Activated naive CD8-positive, alpha-beta T cell treated with anti-CD3 and anti-CD28 coated beads for 36 hours (primary cell): Measurements from ENCODE around the gene PDE4D. TPM values are rescaled to one million over a fixed set of nuclear protein-coding genes. Genes with fewer than 3 reads are reported as not detected.
"Not testable (repeated sequence)": the region's sequence is repeated elsewhere in the genome, so short reads cannot be mapped to it uniquely, and the experiment has no call there.

Source experiments
- DNase-seq: peaks from one replicate; pipeline ENCODE4 v3.0.0; 2021
- H3K27ac Mint-ChIP-seq: one replicate; pipeline ENCODE4 v1.8.0; 2022; ENCODE audit warnings: mild to moderate bottlenecking, moderate library complexity, mixed read lengths
- H3K27me3 Mint-ChIP-seq: one replicate; pipeline ENCODE4 v1.8.0; 2022; ENCODE audit warnings: mild to moderate bottlenecking, mixed read lengths
- H3K36me3 Mint-ChIP-seq: one replicate; pipeline ENCODE4 v1.8.0; 2021; ENCODE audit warnings: mild to moderate bottlenecking, mixed read lengths
- H3K4me1 Mint-ChIP-seq: one replicate; pipeline ENCODE4 v1.8.0; 2021; ENCODE audit warnings: mixed read lengths
- H3K4me3 Mint-ChIP-seq: one replicate; pipeline ENCODE4 v1.8.0; 2022; ENCODE audit warnings: mild to moderate bottlenecking, moderate library complexity, mixed read lengths
- H3K9me3 Mint-ChIP-seq: one replicate; pipeline ENCODE4 v1.8.0; 2022; ENCODE audit warnings: mixed read lengths
- total RNA-seq, 2 experiments: library from RNA; stranded (reverse); gene quantifications; one replicate each; pipeline ENCODE4 v1.2.3, GENCODE V29; 2021

Gene PDE4D
- total RNA-seq, 2 experiments from 2014 or later: 40.7 TPM

DNA sequence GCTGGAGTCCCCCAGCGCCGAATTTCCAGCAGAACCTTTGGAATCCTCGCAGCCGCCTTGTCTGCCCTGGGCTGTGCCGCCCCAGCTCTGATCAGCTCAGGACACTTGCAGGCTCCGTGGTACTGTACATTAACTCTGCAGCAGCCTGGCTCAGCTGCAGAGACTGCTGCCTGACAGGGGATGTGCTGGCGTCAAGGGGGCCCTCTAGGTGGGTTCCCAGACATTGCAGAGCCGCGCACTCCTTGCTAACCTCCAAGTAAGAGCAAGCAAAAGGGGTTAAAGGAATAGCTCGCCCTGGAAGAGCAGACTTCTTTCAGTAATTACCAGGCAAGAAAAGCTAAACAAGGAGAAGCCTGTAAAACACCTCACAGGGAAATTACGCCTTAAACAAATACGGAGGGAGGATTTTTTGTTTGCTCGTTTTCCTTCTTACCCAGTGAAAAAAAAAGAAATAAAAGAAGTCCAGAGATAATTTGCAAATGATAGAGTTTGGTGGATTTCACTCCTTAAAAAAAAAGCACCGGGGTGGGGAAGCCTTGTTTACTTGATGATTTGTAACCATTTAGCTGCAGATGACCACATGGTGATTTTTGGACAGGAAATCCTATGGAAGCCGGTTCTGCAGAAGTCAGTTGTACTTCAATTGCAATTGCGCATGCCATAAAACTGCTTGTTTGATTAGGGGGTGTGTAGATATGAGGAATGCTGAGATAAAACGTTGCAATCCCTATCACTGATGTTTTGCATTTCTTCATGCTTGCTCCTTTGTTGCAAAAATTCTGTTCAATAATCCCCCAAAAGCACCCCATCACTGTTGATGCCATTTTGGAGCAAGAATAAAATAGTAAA, 305.8 kb downstream of the PDE4D start:
- no peak overlapping the region for H3K27ac Mint-ChIP-seq
- no peaks in the 10 kb centered on the region for H3K36me3 Mint-ChIP-seq
- H3K9me3 Mint-ChIP-seq: no peaks in the 10 kb centered on the region
- peaks cover 32% of the 10 kb centered on the region for H3K27me3 Mint-ChIP-seq
- no peak overlapping the region for H3K4me3 Mint-ChIP-seq
- peaks cover 14% of the 10 kb centered on the region for H3K4me1 Mint-ChIP-seq
- no peak for DNase-seq

DNA sequence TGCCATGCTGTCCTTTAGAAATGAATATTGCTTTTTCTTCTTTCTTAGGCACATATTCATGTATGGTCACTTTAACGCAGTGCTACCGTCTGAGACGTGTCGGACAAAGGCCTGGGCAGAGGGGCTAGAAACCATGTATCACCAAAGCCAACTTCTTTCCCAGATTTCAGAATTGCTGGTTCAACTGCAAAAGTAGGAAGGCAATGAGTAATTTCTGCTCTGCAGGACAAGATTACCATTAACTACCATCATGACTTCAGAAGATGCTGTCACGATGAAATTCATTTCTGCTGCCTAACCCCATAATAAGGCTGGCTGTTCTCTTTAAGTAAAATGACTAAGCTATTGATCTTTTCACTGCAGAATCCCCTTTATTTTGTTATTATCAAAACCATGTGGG, 306.7 kb downstream of the PDE4D start:
- no peak overlapping the region for H3K27ac Mint-ChIP-seq
- H3K9me3 Mint-ChIP-seq: no peaks in the 10 kb centered on the region
- H3K27me3 Mint-ChIP-seq: peaks cover 28% of the 10 kb centered on the region
- H3K4me3 Mint-ChIP-seq: no peak overlapping the region
- DNase-seq: no peak
- peaks cover 11% of the 10 kb centered on the region for H3K4me1 Mint-ChIP-seq
- H3K36me3 Mint-ChIP-seq: no peaks in the 10 kb centered on the region

DNA sequence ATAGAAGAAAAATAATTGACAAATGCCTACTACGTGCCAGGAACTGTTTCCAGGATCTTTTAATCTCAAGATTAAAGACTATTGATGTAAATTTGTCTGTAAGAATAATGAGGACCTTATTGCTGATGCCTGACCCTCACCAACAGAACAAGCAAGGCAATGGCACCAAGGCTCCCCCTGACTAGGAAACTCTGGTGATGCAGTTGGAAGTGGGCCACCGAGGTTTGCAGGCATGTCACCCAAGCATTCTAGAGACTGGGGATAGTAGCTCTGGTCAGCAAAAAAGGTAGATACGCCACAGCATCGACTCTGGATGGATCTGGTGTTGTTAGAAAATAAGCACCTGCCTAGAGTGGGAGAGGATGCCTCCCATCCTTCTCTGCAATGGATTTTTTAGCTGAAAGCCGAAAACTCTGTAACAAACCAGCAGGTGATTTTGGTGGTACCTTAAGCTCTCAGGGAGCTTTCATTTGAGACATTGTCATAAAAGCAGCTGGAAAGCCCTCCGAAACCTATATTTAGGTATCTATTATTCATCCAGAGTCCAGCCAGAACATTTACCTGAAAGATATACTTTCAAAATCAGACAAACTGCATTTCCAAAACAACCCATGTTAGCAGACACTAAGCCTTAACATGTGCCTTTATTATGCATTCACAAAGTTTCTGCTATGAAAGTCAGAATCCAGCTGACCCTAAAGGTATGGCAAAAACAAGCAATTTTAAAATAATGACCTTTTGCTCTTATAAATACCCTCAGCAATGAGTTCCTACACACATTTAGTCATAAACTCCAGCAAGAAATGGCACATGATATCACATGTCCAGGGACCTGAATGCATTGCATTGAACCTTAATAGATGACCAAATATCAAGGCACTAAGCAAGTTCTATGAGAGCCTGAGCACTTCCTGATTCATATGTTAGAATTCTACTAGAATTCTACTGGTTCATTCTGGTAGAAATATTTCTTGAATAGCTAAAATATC, 308.4 kb downstream of the PDE4D start:
- H3K36me3 Mint-ChIP-seq: no peaks in the 10 kb centered on the region
- H3K4me1 Mint-ChIP-seq: peaks cover under 1% of the 10 kb centered on the region
- H3K9me3 Mint-ChIP-seq: no peaks in the 10 kb centered on the region
- DNase-seq: no peak
- H3K27me3 Mint-ChIP-seq: peaks cover 28% of the 10 kb centered on the region
- H3K4me3 Mint-ChIP-seq: no peak overlapping the region
- no peak overlapping the region for H3K27ac Mint-ChIP-seq

DNA sequence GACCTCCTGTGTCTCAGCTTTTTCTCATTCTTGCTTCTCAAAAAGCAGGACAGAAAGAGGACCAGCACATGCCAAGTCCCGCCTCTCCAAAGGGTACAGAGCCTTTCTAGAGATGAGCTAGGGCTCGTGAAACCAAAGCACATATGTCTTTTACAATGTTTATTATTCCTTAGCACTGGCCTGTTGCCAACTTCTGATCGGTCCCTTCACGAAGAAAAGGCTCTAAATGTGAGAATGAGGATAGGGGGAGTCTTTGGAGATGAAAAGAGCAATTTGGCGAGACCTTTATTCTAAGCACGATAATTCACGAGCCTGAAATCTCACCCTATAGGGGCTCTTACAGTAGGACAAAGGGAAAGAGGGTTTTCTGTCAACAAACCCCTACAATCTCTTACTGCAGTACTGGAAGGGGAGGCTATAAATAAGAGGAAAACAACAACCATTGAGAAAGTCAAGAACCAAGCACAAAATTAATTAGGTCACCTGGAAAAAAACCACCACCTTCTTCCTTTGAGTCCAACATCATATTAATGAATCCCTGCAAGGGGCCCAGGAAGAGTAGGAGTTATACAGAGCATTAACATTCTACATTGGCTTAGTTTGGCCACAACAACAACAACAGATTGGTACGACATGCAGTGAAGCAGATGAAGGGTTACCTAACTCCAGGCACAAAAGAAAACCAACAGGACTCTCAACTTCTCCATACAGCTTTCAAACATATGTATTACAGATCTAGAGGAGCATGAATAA, 309.5 kb downstream of the PDE4D start:
- no peak overlapping the region for H3K27ac Mint-ChIP-seq
- DNase-seq: no peak
- no peaks in the 10 kb centered on the region for H3K4me1 Mint-ChIP-seq
- no peak overlapping the region for H3K4me3 Mint-ChIP-seq
- H3K9me3 Mint-ChIP-seq: no peaks in the 10 kb centered on the region
- H3K27me3 Mint-ChIP-seq: peaks cover 29% of the 10 kb centered on the region
- H3K36me3 Mint-ChIP-seq: no peaks in the 10 kb centered on the region

DNA sequence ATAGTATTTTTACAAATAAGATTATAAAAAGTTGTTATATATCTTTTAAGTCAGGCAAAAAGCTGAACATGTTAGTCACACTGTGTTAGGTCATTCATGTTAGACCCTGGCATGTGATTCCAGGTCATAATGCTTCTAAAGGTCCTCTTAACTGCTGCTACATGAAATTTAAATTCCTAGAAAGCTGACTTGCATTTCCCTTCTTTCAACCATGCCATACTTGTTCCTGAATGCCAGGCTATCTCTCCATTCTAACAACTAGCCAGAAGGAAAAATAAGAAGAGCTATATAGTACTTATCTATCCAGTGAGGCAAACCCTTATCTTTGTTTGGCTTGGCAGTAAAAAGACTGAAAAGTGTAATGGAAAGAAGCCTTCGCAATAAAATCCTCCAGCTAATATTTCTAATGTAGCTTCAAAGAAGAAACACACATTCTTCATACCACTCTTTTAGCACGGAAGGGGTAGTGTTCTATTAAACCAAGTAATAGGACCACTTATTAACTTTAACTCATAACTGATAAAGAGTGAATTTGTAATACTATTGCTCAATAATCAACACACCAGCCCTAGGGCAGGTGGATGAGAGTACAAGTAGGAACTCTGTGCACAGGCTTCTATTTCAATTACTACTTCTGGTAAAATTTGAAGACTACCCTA, 310.2 kb downstream of the PDE4D start:
- no peak overlapping the region for H3K4me3 Mint-ChIP-seq
- H3K27me3 Mint-ChIP-seq: peaks cover 36% of the 10 kb centered on the region

DNA sequence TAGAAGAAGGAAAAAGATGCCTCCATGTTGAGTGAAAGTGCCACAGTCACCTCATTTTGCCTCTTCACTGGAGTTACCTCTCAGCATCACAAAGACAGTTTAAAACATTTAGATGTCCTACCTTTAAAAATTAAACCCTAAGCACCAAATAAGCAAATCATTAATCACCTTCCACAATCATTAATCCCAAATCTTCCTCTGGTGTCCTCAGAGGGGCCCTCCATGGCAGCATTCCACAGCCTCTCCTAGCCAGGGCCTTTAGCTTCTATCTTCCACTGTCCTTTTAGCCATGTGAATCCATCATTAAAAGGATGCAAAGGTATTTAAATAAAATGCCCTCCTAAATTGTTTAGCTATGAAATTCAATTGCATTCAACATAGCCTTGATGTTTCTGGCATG, 310.8 kb downstream of the PDE4D start:
- no peaks in the 10 kb centered on the region for H3K36me3 Mint-ChIP-seq
- H3K27me3 Mint-ChIP-seq: peaks cover 30% of the 10 kb centered on the region
- no peak overlapping the region for H3K27ac Mint-ChIP-seq
- no peak overlapping the region for H3K4me3 Mint-ChIP-seq
- no peak for DNase-seq
- H3K4me1 Mint-ChIP-seq: no peaks in the 10 kb centered on the region
- H3K9me3 Mint-ChIP-seq: no peaks in the 10 kb centered on the region

More for the DNA sequence above, 310.2 kb downstream of the PDE4D start:
- Mint-ChIP-seq H3K4me1 (no peaks in the 10 kb centered on the region), H3K36me3 (no peaks in the 10 kb centered on the region), H3K9me3 (no peaks in the 10 kb centered on the region), H3K27ac (no peak overlapping the region)
- DNase-seq: no peak

DNA sequence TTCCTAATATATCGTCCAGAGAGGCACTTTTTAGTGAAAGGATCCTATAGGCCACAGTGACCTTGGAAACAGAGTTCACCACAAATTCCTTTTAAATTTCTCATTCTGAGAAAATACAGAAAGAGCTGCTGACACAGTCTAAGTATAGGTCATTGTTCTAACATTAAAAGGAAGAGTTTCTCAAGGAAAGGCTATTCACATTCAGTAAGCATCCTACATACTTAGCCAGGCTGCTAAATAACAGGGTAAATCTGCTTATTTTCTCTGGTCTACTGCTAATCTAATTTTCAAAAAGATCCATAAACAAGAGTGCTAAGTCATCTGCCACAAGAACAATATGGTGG, 313.7 kb downstream of the PDE4D start:
- peaks cover 11% of the 10 kb centered on the region for H3K27me3 Mint-ChIP-seq
- no peaks in the 10 kb centered on the region for H3K4me1 Mint-ChIP-seq
- H3K9me3 Mint-ChIP-seq: no peaks in the 10 kb centered on the region
- no peak overlapping the region for H3K4me3 Mint-ChIP-seq
- DNase-seq: no peak
- no peaks in the 10 kb centered on the region for H3K36me3 Mint-ChIP-seq
- no peak overlapping the region for H3K27ac Mint-ChIP-seq

DNA sequence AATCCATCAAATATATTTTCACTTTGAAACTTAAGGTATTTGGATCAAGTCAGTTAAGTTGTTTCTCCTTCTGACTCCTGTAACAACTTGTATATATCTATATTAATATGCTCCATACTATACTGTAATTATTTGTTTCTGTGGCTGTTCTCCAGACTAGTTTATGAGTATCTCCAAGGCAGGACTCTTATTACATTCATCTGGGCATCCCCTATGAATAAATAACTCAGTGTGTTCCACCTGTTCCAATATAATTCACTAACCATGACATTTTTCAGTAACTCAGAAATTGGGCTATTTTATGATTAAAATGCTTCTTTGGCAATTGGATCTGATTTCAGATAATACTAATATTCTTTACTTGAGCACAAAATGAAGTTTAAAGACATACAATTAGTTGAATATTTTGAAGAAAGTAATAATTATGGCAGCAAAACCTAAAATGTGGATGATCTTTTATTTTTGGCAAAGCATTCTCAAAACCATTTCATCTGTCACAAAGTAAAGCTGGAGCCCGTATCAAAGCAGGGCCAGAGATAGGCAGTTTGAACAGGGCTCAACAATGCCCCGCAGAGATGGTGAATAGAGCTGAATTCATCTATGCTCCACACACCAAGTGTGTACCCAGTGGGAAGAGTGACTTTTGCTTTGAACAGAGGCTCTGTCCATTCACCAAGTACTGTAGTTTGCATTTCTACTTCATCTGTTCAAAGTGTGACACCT, 314.3 kb downstream of the PDE4D start:
- H3K27me3 Mint-ChIP-seq: peaks cover 11% of the 10 kb centered on the region
- no peaks in the 10 kb centered on the region for H3K36me3 Mint-ChIP-seq
- no peak for DNase-seq
- no peaks in the 10 kb centered on the region for H3K9me3 Mint-ChIP-seq
- no peak overlapping the region for H3K27ac Mint-ChIP-seq
- H3K4me3 Mint-ChIP-seq: no peak overlapping the region
- peaks cover 2% of the 10 kb centered on the region for H3K4me1 Mint-ChIP-seq

DNA sequence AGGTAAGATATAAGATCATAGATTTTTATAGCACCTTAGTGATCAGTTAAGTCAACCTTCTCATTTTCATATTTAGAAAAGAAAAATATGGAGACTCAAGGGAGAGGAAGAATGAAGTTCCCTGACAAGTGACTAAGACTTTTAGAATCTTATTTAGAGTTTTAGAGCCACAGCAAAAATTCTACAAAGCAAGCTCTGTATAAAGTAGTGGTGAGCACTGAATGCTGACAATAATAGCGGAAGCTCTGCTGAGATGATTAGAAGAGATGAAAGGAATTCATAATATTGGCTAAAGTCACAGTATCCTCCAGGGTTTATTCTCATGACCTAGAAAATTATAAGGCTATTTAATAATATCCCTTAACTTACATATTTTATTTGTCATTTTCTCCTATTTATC, 316.0 kb downstream of the PDE4D start:
- H3K4me1 Mint-ChIP-seq: peaks cover 2% of the 10 kb centered on the region
- H3K27ac Mint-ChIP-seq: no peak overlapping the region
- no peaks in the 10 kb centered on the region for H3K36me3 Mint-ChIP-seq
- no peak overlapping the region for H3K4me3 Mint-ChIP-seq
- no peak for DNase-seq
- no peaks in the 10 kb centered on the region for H3K9me3 Mint-ChIP-seq
- peaks cover 7% of the 10 kb centered on the region for H3K27me3 Mint-ChIP-seq

DNA sequence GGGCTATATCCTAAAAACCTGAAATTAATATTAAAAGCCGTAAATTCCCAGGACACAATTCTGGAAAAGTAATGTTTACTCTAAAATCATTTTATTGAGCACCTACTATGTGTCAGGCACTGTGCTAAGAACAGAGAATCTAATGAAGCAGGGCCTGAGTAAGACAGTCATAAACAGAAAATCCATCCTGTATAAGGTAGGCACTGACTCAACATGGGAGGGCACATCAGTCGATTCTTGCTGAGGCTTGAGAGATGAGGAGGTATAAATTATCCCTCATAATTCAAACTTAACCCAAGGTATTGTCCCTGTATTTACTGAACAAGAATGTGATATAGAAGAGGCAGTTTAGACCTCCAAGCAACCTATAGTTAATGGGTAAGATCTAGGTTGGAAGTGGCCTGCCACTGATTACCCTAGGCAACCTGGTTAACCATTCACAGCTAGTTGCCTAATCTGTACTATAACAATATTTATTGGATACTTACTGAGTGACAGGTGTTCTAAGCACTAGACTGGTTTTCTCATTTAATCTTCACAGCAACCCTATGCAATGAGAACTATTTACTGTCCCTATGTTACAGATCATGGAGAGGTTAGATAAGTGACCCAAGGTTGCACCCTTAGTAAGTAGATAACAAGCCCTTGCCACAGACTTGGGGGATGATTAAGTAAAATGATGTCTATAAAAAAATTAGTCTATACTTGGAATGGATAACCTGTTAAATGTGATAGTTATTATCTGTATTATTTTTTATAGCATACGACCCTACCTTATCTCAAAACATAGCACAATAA, 317.7 kb downstream of the PDE4D start:
- Mint-ChIP-seq H3K4me3 (no peak overlapping the region), H3K4me1 (peaks cover 2% of the 10 kb centered on the region), H3K9me3 (no peaks in the 10 kb centered on the region), H3K27ac (no peak overlapping the region), H3K36me3 (no peaks in the 10 kb centered on the region), H3K27me3 (peaks cover 7% of the 10 kb centered on the region)
- no peak for DNase-seq

DNA sequence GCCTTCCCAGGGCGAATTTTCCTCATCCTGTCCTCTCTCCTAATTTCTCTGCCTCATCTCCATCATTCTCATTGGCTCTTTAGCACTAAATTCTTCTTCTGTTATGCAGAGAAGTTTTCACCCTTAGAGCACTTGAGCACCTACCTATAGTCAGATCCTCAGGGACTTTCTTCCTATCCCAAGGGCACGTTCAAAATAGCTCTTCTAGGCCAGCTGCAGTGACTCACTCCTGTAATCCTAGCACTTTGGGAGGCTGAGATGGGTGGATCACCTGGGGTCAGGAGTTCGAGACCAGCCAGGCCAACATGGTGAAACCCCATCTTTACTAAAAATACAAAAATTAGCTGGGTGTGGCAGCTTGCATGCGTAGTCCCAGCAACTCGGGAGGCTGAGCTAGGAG, 320.0 kb downstream of the PDE4D start:
- DNase-seq, H3K4me1 Mint-ChIP-seq, H3K9me3 Mint-ChIP-seq, H3K27ac Mint-ChIP-seq, H3K27me3 Mint-ChIP-seq, H3K4me3 Mint-ChIP-seq, H3K36me3 Mint-ChIP-seq: not testable (repeated sequence)

DNA sequence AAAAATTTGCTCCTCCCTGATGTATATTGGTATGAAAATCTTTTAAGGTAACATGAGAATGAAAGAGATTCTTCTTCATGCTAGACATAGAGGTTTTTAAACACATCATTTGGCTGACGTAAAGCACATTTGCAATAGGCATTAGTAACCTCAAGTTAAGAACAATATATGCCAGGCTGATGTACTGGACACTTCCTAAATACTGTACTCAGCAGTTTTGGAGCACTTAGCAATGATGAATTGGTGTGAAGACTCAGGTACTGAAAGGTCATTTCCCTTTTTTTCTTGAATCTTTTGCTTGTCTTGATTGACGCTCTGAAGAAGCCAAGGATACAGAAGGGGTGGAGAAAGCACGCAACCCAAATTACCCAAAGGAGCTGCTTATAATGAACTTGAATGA, 322.5 kb downstream of the PDE4D start:
- H3K4me3 Mint-ChIP-seq: no peak overlapping the region
- H3K9me3 Mint-ChIP-seq: no peaks in the 10 kb centered on the region
- H3K27me3 Mint-ChIP-seq: no peaks in the 10 kb centered on the region
- H3K4me1 Mint-ChIP-seq: peaks cover 2% of the 10 kb centered on the region
- DNase-seq: no peak
- no peaks in the 10 kb centered on the region for H3K36me3 Mint-ChIP-seq
- no peak overlapping the region for H3K27ac Mint-ChIP-seq

DNA sequence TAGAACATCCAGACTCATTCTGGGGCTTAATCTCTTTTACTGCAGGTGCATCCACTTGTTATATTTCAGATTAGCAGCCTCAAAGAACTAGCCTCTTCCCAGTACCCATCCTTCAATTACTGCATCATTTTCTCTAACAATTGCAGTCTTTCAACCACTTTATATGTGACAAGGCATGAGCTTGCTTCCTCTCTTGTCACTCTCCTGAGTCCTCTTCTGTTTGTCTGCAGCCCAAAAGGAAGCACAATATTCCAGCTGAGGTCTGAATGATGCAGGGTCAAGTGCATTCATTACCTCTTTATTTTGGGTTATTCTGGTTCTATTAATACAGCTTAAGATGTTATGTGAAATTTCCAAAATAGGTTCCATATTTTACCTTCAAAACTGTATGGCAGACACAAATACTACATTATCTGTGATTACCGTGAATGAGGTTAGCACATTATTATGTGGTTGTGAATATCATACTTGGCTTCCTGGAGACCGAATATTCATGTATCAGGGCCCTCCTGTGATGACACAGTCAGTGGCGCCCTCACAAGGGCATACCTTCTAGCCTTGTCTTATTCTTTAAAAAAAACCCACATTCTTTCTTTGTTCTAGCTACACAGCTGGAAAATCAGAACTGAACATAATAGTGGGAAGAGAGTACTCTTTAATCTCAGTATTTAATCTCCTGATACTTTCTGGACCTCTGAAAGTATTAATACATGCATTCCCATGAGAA, 323.8 kb downstream of the PDE4D start:
- H3K4me3 Mint-ChIP-seq: no peak overlapping the region
- no peaks in the 10 kb centered on the region for H3K36me3 Mint-ChIP-seq
- H3K27ac Mint-ChIP-seq: no peak overlapping the region
- no peaks in the 10 kb centered on the region for H3K27me3 Mint-ChIP-seq
- no peaks in the 10 kb centered on the region for H3K9me3 Mint-ChIP-seq
- DNase-seq: no peak
- peaks cover 2% of the 10 kb centered on the region for H3K4me1 Mint-ChIP-seq
